SK-N-SH (cell line): ENCODE results near the gene TCEA3. TPM values are rescaled to one million over a fixed set of nuclear protein-coding genes. Genes with fewer than 3 reads are reported as not detected.

ENCODE experiments used
- CTCF ChIA-PET: fragments of 300-600, 350-600 bp; formaldehyde crosslinking; extraction: SDS; loops from one replicate; lab custom pipeline; 2021; lab: Yijun Ruan, JAX
- POLR2A ChIA-PET: fragments of 350-600 bp; sonication (Branson Sonifier 250); formaldehyde crosslinking; extraction: SDS; loops from one replicate; lab custom pipeline; 2020; ENCODE audit warnings: antibody characterized with exemption, inconsistent platforms; lab: Yijun Ruan, JAX
- DNase-seq: peaks from one replicate; pipeline ENCODE4 v3.0.0; 2012
- H2AFZ ChIP-seq: fragments of 200-600 bp; sonication (generic); 2 replicates; pipeline ENCODE4 v1.8.1; 2016; ENCODE audit warnings: antibody characterized with exemption, mild to moderate bottlenecking, low read depth
- H3F3A ChIP-seq: fragments of 200-600 bp; sonication (generic); replicated peaks from 2 replicates; pipeline ENCODE3; 2016; ENCODE audit warnings: antibody characterized with exemption, mild to moderate bottlenecking; ENCODE audit not compliant: insufficient read depth
- H3K27ac ChIP-seq, 2 experiments: fragments of 200-500 bp in 1 of 2; fragments of 200-600 bp in 1 of 2; sonication (Bioruptor generic) in 1 of 2; sonication (generic), shearing (Covaris generic) in 1 of 2; 2 replicates each; pipeline versions ENCODE4 v1.5.1 to v1.6.1; 2014 to 2016; ENCODE audit warnings: low read depth in 2 of 2, inconsistent platforms in 1 of 2, low read length in 1 of 2, mild to moderate bottlenecking in 1 of 2, mixed read lengths in 1 of 2
- H3K27me3 ChIP-seq: fragments of 200-600 bp; sonication (generic), shearing (Covaris generic); 2 replicates; pipeline ENCODE4 v1.6.1; 2016; ENCODE audit warnings: mixed run types; ENCODE audit not compliant: insufficient read depth
- H3K36me3 ChIP-seq, 2 experiments: fragments of 200-500 bp in 1 of 2; fragments of 200-600 bp in 1 of 2; sonication (Bioruptor generic) in 1 of 2; sonication (generic) in 1 of 2; replicated peaks in 1 of 2; 2 replicates each; pipeline versions ENCODE3 to v1.5.1; 2014 to 2016; ENCODE audit warnings: low read length in 1 of 2, mild to moderate bottlenecking in 1 of 2; ENCODE audit not compliant: insufficient read depth in 2 of 2, control insufficient read depth in 1 of 2
- H3K4me1 ChIP-seq, 2 experiments: fragments of 200-500 bp in 1 of 2; fragments of 200-600 bp in 1 of 2; sonication (Bioruptor generic) in 1 of 2; sonication (generic), shearing (Covaris generic) in 1 of 2; 2 replicates each; pipeline versions ENCODE4 v1.5.1 to v1.6.1; 2014 to 2016; ENCODE audit warnings: low read depth in 1 of 2, low read length in 1 of 2, mixed run types in 1 of 2; ENCODE audit not compliant: insufficient read depth in 2 of 2, control insufficient read depth in 1 of 2
- H3K4me2 ChIP-seq: fragments of 200-600 bp; sonication (generic), shearing (Covaris generic); 2 replicates; pipeline ENCODE4 v1.6.1; 2017; ENCODE audit warnings: mixed run types
- H3K4me3 ChIP-seq, 2 experiments: fragments of 200-500 bp in 1 of 2; fragments of 200-600 bp in 1 of 2; sonication (Bioruptor generic) in 1 of 2; sonication (generic), shearing (Covaris generic) in 1 of 2; 2 replicates each; pipeline versions ENCODE4 v1.5.1 to v1.8.1; 2014 to 2016; ENCODE audit warnings: low read depth in 2 of 2, inconsistent platforms in 1 of 2, low read length in 1 of 2, mild to moderate bottlenecking in 1 of 2, mixed read lengths in 1 of 2, moderate library complexity in 1 of 2
- H3K79me2 ChIP-seq: fragments of 200-600 bp; sonication (generic); 2 replicates; pipeline ENCODE4 v1.8.1; 2017; ENCODE audit warnings: mild to moderate bottlenecking; ENCODE audit not compliant: insufficient read depth
- H3K9ac ChIP-seq: fragments of 200-600 bp; sonication (generic); 2 replicates; pipeline ENCODE4 v1.6.1; 2017; ENCODE audit warnings: mixed run types
- H3K9me2 ChIP-seq: fragments of 200-600 bp; sonication (generic); 2 replicates; pipeline ENCODE4 v1.6.1; 2017; ENCODE audit warnings: mixed run types
- H3K9me3 ChIP-seq: fragments of 200-600 bp; sonication (generic); 2 replicates; pipeline ENCODE4 v1.6.1; 2017; ENCODE audit warnings: mixed run types, mild to moderate bottlenecking, moderate library complexity
- H4K20me1 ChIP-seq: fragments of 200-600 bp; sonication (generic); 2 replicates; pipeline ENCODE4 v1.6.1; 2017; ENCODE audit warnings: mild to moderate bottlenecking, mixed run types; ENCODE audit not compliant: insufficient read depth
- CHD2 ChIP-seq: fragments of 150-350 bp; IDR thresholded peaks from 2 replicates; pipeline ENCODE4 v1.6.1; 2018; ENCODE audit warnings: low read length; ENCODE audit not compliant: partially characterized antibody
- ELF1 ChIP-seq: IDR thresholded peaks from 2 replicates; pipeline ENCODE4 v1.4.0; 2012
- EP300 ChIP-seq, 2 experiments: IDR thresholded peaks; 2 replicates each; pipeline versions ENCODE4 v1.4.0 to v1.6.1; 2012; ENCODE audit warnings: borderline replicate concordance in 1 of 2, low read depth in 1 of 2, low read length in 1 of 2
- FOSL2 ChIP-seq: IDR thresholded peaks from 2 replicates; pipeline ENCODE4 v1.4.0; 2012; ENCODE audit warnings: low read depth, mild to moderate bottlenecking, moderate library complexity, borderline replicate concordance
- FOXJ3 ChIP-seq: sonication (generic); formaldehyde crosslinking; IDR thresholded peaks from 2 replicates; pipeline ENCODE4 v1.5.1; 2020; ENCODE audit warnings: mild to moderate bottlenecking, missing genetic modification reagents
- GABPA ChIP-seq: IDR thresholded peaks from 2 replicates; pipeline ENCODE4 v1.4.0; 2012; ENCODE audit warnings: low read depth, mild to moderate bottlenecking
- IRF3 ChIP-seq: fragments of 150-350 bp; IDR thresholded peaks from 2 replicates; pipeline ENCODE4 v1.6.1; 2016; ENCODE audit warnings: mild to moderate bottlenecking, low read depth, low read length
- JUND ChIP-seq: IDR thresholded peaks from 2 replicates; pipeline ENCODE4 v1.4.0; 2012
- MAX ChIP-seq: IDR thresholded peaks from 2 replicates; pipeline ENCODE4 v1.4.0; 2012; ENCODE audit warnings: low read depth
- MXI1 ChIP-seq: IDR thresholded peaks from 2 replicates; pipeline ENCODE4 v1.6.1; 2012; ENCODE audit warnings: mild to moderate bottlenecking, low read depth, low read length, improper control_type of control experiment
- NFIC ChIP-seq: IDR thresholded peaks from 2 replicates; pipeline ENCODE4 v1.4.0; 2012; ENCODE audit warnings: borderline replicate concordance
- NRF1 ChIP-seq: IDR thresholded peaks from 2 replicates; pipeline ENCODE4 v1.6.1; 2012; ENCODE audit warnings: low read depth, mild to moderate bottlenecking, low read length
- PBX3 ChIP-seq: IDR thresholded peaks from 2 replicates; pipeline ENCODE4; 2012
- POLR2AphosphoS5 ChIP-seq: IDR thresholded peaks from 2 replicates; pipeline ENCODE4 v1.6.1; 2012; ENCODE audit warnings: low read depth, low read length
- RAD21 ChIP-seq: IDR thresholded peaks from 2 replicates; pipeline ENCODE4 v1.6.1; 2012; ENCODE audit warnings: mild to moderate bottlenecking, low read length
- RFX5 ChIP-seq: IDR thresholded peaks from 2 replicates; pipeline ENCODE4 v1.6.1; 2012; ENCODE audit warnings: mild to moderate bottlenecking, improper control_type of control experiment, low read length
- RXRA ChIP-seq: IDR thresholded peaks from 2 replicates; pipeline ENCODE4 v1.4.0; 2012; ENCODE audit warnings: low read depth, mild to moderate bottlenecking, borderline replicate concordance
- SIN3A ChIP-seq: IDR thresholded peaks from 2 replicates; pipeline ENCODE4 v1.6.1; 2012; ENCODE audit warnings: low read depth, mild to moderate bottlenecking, low read length, moderate library complexity, borderline replicate concordance
- SMC3 ChIP-seq: IDR thresholded peaks from 2 replicates; pipeline ENCODE4 v1.6.1; 2012; ENCODE audit warnings: low read depth, low read length, improper control_type of control experiment
- TCF12 ChIP-seq: IDR thresholded peaks from 2 replicates; pipeline ENCODE4 v1.4.0; 2012
- TEAD4 ChIP-seq: IDR thresholded peaks from 2 replicates; pipeline ENCODE4 v1.4.0; 2012; ENCODE audit warnings: mild to moderate bottlenecking, borderline replicate concordance; ENCODE audit not compliant: insufficient read depth
- YY1 ChIP-seq: IDR thresholded peaks from 2 replicates; pipeline ENCODE4 v1.4.0; 2012; ENCODE audit warnings: low read depth, mild to moderate bottlenecking
- ZBTB33 ChIP-seq: IDR thresholded peaks from 2 replicates; pipeline ENCODE4 v1.4.0; 2012; ENCODE audit warnings: low read depth, borderline replicate concordance
- WGBS: methylation state at CpG from one replicate; pipeline ENCODE4 v1.1.6; 2017; ENCODE audit warnings: low lambda C conversion rate; 5-methylcytosine and 5-hydroxymethylcytosine counted together
- polyA plus RNA-seq, 3 experiments: library from polyadenylated mRNA; depleted of rRNA; stranded (reverse); fragments of >200 nt; gene quantifications; 2 replicates each; pipeline ENCODE4 v1.2.3, GENCODE V29; 2012

TCEA3 gene
- polyA plus RNA-seq, 1 of the 3 experiments (the other 2 are of a cell fraction) = 1.1 TPM

- Histone ChIP-seq H3K4me2 (peak overlapping the region; percentile 70), H3K9ac (no peak overlapping the region; the same call in 1 of the 2 replicates), H4K20me1 (no peaks in the 10 kb centered on the region), H3K27me3 (no peaks in the 10 kb centered on the region), H3K79me2 (no peaks in the 10 kb centered on the region), H3K4me3 (no peak overlapping the region), H3K9me2 (no peaks in the 10 kb centered on the region), H2AFZ (peak overlapping the region; percentile 49; the same call in 1 of the 2 replicates), H3K9me3 (no peaks in the 10 kb centered on the region), H3K27ac (peak overlapping the region; percentile 65 to 86), H3K36me3 (no peaks in the 10 kb centered on the region), H3F3A (peaks cover 18% of the 10 kb centered on the region), H3K4me1 (peaks cover 15 to 20% of the 10 kb centered on the region in 2 experiments)
- DNase-seq = no peak
- ChIA-PET POLR2A (interaction anchor here (0.6 to 1.8 kb wide), 7 partner anchors 14 to 127 kb away, joined by 3 to 12 read pairs (median 3); partner anchors contain the start of genes ASAP3, E2F2, HNRNPR and ZNF436), CTCF (interaction anchor here (0.6 to 4.4 kb wide), 48 partner anchors 9 to 288 kb away, joined by 3 to 61 read pairs (median 6); partner anchors contain the start of genes ASAP3, HNRNPR, HTR1D and RPL11)
- 80% methylated on average over 4 of the region's 4 CpGs for WGBS
- no peak for TF ChIP-seq SMC3
- no peak for TF ChIP-seq ELF1
- no peak for TF ChIP-seq MXI1
- TF ChIP-seq SIN3A = no peak
- TF ChIP-seq RAD21 = no peak
- no peak for TF ChIP-seq EP300 (IDR thresholded peaks at IDR 0.05; ENCODE audit: borderline replicate concordance in 1 of 2, low read depth in 1 of 2, low read length in 1 of 2)
- no peak for TF ChIP-seq NRF1
- TF ChIP-seq NFIC = no peak
- no peak for TF ChIP-seq TEAD4
- TF ChIP-seq CHD2 = no peak
- no peak for TF ChIP-seq FOXJ3 (CRISPR knock-in tag)
- no peak for TF ChIP-seq ZBTB33
- no peak for TF ChIP-seq YY1
- TF ChIP-seq RFX5 = no peak
- no peak for TF ChIP-seq POLR2AphosphoS5
- TF ChIP-seq IRF3 = no peak
These were observed 21.2 kb downstream of the TCEA3 start for GRCh38 chr1:23403355-23403734.

- peaks cover 15 to 20% of the 10 kb centered on the region in 2 experiments for H3K4me1 ChIP-seq
- no peaks in the 10 kb centered on the region for H3K9me2 ChIP-seq
- no peaks in the 10 kb centered on the region for H3K79me2 ChIP-seq
- ChIA-PET CTCF (interaction anchor here (0.9 to 4.4 kb wide), 12 partner anchors 9 to 138 kb away, joined by 3 to 31 read pairs (median 8); partner anchors contain the start of gene ASAP3), POLR2A (interaction anchor here (1.2 to 1.8 kb wide), 2 partner anchors 33 to 59 kb away, joined by 5 to 6 read pairs; partner anchors contain the start of genes HNRNPR and ZNF436)
- TF ChIP-seq PBX3 (0 out of 2 replicates have a peak, but pooled peaks have one; percentile 19), FOSL2 (peak; percentile 87), RFX5 (no peak), IRF3 (no peak), JUND (peak; percentile 62), YY1 (no peak), MAX (peak; percentile 88), NRF1 (no peak), GABPA (no peak), RXRA (no peak), FOXJ3 (CRISPR knock-in tag) (no peak), TCF12 (peak; percentile 56), NFIC (peak; percentile 25; the same call in 1 of the 2 replicates)
- no peaks in the 10 kb centered on the region for H4K20me1 ChIP-seq
- WGBS = 13% methylated on average over 3 of the region's 6 CpGs
- H2AFZ ChIP-seq = no peak overlapping the region
- no peak overlapping the region; the same call in 1 of the 2 replicates for H3K9ac ChIP-seq
- no peaks in the 10 kb centered on the region for H3K27me3 ChIP-seq
- H3K9me3 ChIP-seq = no peaks in the 10 kb centered on the region
- no peak for DNase-seq
- no peaks in the 10 kb centered on the region for H3K36me3 ChIP-seq
- H3K4me3 ChIP-seq = no peak overlapping the region
- peaks cover 18% of the 10 kb centered on the region for H3F3A ChIP-seq
- H3K27ac ChIP-seq = peak overlapping the region; percentile 65 to 86
- H3K4me2 ChIP-seq = peak overlapping the region; percentile 70; the same call in 1 of the 2 replicates
These were observed 21.6 kb downstream of the TCEA3 start for GRCh38 chr1:23403038-23403336.
